Occipital lobe (tissue), 2 donors: ENCODE measurements around the gene SCGN. TPM values are rescaled to one million over a fixed set of nuclear protein-coding genes. Genes with fewer than 3 reads are reported as not detected.

Experiments used
- DNase-seq: peaks from one replicate; lab custom pipeline; 2025; lab: John Stamatoyannopoulos, UW
- total RNA-seq: library from RNA; depleted of rRNA; stranded (reverse); fragments of >200 nt; gene quantifications from one replicate; pipeline ENCODE4 v1.2.3, GENCODE V29; 2014

Gene SCGN
- total RNA-seq, 1 donor from 2014 or later, result 14.3 TPM

DNA sequence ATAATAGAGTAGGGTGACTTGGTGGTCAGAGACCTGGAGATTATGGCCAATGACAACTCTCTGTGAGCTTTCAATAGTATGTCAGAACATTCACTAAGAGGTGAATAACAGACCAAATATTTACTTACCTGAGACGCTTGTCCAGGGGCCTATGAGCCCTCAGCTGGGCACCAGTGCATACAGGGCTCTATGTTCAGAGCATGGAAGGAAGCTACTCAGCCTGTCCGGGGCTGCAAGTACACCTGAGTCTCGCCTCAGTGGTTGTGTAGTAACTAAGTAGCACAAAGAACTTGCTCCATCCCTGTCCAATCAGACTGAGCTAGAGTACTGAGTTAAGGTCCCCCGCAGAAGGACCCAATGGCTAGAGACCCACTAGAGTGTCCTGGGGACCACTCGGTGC is 11.6 kb upstream of the SCGN start:
- no peak for DNase-seq

DNA sequence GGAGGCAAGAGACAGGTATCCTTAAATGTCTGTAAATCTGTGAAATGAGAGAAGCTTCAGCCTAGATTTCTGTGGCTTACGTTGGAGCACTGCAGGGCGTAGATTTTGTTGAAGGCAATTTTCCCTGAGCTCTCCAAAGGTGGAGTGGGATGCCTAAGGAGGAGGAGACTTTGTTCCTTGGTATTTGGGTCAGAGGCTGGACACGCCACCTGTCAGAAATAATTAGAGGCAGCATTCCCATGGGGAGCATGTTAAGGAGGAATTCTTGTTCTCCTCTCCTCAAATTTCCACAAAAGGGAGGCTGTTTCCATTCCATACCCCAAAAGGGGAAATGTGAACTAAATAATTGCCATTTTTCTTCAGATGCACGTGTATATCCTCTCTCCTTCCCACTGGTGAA is 11.1 kb upstream of the SCGN start:
- DNase-seq, result no peak

DNA sequence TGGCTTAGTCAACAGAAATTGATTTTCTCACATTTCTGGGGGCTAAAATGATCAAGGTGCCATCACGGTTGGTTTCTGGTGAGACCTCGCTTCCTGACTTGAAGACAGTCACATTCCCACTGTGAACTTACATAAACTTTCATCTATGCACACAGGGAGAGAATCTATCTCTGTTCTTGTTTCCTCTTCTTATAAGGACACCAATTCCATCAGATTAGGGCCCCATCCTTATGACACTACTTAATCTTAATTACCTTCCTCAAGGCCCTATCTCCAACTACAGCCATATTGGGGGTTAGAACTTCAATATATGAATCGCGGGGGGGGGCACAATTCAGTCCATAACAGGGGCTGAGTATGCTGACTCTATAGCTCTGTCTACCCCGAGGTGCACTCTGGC is 10.6 kb upstream of the SCGN start:
- no peak for DNase-seq

DNA sequence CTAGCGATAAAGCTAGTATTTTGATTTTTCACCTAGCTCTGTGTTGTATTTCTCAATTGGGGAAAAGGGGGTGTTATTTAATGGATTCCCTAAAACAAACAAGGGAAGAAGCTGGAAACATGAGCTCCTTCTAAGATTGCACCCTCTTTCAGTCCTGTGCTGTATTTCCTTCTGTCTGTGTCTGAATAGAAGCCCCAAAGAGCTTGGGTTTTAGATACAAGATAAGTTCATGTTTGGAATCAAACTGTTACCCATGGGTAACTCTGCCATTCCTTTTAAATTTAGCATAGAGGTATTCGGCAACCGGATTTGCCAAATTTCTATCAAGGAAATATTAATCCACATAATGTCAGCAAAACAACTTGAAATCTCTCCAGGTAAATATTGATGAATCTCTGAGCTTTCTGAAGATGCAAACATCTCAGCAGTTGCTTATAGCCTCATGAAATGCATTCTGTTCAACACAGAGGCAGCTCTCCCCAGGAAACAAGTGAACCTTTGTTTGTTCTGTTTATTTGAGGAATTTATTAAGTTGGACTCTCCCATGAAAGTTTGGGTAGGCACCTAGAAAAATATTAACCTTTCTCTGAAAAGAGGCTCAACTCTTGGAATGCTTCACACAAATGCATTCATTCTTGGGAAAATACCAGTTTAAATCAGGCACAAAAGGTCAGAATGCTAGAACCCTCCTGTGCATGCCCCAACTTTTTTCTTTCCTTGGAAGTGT is 9.9 kb upstream of the SCGN start:
- no peak for DNase-seq

DNA sequence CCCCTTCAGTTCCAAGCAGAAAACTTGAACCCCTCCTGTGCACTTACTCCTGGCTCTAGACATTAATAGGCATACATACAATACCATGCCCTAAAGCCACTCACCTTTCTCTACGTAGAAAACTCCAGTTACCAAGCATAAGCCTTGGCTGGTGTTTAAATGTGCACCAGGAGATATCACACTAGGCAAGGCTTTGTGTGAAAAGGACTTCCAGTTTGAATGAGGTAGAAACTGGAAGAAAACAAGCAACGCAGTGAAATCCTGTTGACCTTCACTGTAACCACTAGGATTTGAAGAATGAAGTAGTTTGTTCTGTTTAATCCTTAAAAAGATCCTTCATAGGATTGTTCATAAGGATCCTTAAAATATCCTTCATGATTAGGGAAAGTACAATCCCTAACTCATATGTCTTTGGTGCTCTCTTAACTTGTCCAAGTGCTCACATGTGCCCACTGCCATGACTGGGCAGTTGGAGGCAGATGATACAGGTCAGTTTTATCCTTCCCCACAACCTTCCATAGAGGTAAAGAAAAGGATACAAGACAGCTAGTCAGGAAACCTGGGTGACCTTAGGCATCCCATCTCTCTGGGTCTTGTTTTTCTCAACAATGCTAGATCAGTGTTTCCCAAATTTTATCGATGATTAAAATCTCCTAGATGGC is 9.2 kb upstream of the SCGN start:
- DNase-seq, result no peak

DNA sequence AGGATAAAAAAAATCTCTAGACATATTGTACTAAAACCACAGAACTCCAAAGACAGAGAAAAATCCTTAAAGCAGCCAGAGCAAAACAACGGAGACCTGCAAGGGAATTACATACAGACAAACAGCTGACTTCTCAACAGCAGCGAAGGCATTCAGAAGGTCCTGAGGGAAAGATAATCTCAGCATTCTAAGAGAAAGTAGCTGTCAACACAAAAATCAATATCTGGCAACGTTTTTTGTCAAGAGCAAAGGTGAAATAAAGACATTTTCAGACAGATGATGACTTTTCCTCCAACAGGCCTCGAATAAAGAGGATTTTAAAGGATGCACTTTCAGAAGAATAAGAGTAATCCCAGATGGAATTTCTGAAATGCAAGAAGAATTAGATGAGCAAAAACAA is 6.1 kb upstream of the SCGN start:
- no peak for DNase-seq

DNA sequence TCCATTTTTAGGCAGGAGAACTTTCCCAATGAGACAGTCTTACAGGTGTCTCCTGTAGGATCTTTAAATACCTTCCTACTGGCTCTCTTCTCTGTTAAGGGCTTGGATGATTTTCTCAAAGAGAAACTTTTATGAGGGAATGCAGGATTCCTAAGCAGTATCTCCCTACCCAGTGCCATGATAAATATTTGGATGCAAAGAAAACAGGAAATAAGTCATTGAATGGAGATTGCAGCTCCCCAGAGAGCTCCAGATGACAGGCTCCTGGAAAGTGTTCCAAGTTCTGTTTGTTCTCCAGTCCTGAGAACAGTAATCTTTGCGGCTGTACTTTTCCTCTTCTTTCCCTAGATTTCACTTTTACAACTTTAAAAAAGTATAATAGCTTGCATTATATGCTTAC is 2.4 kb upstream of the SCGN start:
- DNase-seq, result no peak

DNA sequence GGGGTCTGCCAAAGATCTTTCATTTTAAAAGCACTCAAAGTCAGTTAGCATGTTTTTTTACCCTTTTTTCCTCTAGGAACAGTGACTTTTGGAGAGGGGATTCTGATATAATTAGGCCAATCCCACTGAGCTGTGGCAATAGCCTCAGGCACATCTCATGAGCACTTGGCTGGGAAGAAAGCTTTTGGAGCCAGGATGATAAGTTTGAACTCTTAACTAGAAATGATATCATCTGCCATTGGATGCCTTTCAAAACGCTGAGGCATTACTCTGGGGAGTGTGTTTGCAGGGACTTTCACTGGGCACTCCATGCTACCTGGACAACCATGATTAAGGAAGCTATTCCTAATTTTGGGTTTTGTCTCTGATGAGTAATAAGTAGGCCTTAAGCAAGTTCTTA is 3.7 kb downstream of the SCGN start:
- no peak for DNase-seq

DNA sequence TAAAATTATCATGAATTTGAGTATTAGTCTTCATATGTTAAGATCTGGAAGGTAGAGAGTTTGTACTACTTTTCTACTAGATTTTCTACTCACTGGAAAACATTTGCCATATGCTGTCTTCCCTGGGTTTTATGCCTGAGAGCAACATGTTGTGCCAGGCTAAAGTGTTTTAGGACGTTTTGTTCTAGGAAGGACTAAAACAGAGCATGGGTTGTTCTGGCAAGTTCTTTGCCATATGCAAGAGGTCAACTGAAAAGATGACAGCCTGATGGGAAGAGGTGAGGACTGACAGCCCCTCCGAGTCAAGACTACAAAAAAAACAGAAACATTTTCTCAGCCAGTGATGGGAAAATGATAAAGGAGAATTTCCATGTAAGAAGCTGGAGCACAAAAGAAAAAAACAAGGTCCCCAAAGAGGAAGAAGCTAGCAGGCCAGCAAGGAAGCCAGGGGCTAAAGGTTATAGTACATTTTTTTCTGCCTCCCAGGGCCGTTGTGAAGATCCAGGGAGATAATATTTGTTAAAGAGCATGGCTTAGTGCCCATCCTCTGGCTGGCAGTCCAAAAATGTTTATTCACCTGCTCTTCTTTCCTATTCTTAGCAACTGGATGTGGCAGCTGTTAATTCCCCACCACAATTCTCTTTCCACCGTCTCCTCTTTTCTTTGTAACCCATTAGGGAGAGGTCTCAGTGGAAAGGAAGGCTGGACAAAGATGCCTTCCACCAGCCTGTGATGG is 7.8 kb downstream of the SCGN start:
- DNase-seq, result no peak

DNA sequence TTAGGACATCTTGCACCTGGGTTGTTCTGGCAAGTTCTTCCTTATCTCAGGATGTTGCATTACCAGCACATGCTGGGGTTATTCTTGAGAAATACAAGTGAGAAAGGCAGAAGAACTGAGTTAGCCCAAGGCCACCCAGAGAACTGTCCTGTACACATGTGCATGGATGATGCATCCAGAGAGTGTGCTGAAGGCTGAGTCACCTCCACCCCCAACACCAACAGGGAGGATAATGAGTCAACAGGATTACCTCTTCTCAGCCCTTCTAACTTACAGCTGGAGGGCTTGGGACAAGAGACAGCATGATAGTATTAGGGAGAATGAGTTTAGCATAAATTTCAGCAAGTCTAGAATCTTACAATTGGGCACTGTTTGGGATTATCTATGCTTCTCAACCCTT is 8.5 kb downstream of the SCGN start:
- DNase-seq, result no peak

DNA sequence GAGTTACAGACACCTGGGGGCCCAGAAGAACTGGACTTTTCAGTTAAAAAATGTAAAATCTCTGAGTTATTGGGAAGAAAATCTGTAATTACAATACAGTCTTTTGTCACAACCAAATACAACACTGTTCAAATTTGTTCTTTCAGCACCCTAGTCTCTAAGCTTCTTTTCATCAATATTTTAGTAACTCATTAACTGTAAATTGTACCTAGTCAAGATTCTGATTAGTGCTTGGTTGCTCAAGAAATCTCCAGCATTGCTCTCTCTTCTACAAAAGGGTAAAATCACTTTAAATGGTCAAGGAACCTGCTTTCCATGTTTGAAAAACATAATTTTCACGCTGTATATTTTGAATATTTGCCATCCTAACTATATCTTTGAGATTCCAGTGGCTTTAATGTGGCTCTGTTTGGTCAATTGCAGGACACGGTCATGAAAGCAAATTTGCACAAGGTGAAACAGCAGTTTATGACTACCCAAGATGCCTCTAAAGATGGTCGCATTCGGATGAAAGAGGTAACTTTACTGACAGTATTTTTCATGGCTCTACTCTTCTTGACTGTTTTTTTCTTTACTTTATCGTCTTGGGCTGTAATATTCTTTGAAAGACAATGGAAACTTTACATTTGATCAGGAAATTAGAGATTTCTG is 9.2 kb downstream of the SCGN start:
- no peak for DNase-seq

DNA sequence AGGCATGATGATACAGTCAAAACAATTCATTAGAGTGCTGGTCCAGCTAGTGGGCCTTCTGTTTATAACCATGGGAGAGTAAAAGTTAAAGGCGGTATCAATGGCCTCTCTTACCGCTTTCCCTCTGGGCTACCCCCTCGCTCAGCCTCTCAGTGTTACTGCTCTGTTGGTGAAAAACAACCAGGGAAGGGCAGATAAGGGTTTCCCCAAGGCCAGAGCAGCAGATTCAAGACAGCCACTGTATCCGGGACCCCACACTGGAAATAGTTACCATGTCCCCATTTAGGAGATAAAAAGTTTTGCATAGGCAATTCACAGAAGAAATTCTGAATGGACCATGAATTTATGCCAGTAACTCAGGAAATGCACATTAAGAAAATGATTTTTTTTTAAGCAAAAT is 13.4 kb downstream of the SCGN start:
- DNase-seq, result no peak

DNA sequence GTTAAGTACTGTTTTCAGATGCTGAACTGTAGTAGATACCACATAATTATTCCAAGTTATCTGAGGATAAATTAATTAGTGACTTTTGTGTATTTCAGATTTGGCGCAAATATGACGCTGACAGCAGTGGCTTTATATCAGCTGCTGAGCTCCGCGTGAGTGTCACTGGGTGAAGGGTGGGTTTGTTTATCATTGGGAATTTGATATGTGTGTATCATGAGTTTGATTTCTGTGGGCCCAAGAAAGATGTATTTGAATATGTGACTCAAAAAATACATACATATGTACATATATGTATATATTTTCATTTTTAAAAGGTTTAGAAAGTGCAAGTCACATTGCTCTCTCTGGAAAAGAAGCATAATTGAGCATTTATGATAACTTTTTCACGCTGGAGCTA is 17.4 kb downstream of the SCGN start:
- DNase-seq, result no peak

DNA sequence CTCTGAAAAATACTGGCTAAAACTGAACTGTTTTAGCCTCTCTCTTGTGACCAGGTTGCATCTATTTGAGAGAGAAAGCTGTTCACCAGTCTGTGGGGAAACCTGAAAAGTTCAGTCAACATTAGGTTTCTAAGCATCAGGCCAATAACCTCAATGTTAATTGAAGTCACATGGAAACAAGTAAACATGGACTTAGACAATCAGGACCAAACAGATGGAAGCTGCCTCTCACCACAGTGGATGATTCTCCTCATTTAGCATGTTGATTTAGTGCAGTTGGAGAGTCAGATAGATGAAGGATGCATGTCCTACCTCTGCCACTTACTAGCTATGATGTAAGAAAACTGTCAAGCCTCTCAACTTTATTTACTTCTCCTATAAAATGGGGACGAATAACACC is 18.2 kb downstream of the SCGN start:
- no peak for DNase-seq

DNA sequence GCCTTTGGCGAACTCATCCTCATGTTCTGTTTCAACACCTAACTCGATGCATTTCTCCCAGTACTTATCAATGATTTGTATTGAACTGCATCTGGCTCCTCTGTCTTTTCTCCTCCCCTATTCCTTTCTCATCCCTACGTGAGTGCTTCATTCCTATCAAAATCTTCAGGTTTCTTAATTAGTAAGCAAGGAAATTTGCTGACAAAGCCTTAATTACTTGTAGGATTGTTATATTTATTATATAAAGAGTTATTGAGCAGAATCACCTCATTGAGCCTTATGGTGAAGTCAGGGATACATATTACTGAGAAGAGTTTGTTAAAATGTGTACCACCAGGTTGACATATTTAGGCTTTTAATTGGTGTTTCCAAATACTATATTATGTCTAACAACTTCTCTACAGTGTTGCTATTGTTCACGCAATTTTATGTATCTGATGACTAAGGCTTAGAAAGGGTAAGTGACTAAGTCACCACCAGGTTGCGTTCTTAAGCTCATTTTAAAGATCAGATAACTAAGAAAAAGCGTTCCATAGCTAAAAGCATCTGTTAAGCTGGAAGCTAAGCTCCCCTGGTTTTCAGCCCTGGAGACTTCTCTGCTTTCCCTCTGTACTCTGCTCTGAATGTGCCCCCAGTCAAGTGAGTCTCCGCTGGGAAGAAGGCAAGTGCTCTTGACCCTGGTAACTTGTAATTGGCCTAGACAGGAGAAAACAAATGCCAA is 18.9 kb downstream of the SCGN start:
- no peak for DNase-seq

DNA sequence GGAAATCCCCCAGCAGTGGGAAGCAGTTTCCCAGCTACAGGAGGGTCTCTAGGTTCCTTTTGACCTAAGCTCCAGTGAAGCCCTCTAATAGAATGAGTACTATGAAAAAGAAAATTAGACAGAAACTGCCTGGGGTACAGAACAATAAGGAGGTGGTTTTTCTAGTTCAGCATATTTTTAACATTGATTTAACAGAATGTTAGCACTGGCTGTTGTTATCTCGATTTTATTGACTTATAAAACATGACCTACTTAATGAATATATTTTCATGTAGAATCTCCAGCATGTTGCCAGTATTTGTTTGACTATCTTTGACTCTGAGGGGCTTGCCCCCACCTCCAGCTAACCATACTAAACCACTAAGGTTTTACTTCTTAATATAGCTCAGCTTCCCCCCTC is 19.6 kb downstream of the SCGN start:
- no peak for DNase-seq

DNA sequence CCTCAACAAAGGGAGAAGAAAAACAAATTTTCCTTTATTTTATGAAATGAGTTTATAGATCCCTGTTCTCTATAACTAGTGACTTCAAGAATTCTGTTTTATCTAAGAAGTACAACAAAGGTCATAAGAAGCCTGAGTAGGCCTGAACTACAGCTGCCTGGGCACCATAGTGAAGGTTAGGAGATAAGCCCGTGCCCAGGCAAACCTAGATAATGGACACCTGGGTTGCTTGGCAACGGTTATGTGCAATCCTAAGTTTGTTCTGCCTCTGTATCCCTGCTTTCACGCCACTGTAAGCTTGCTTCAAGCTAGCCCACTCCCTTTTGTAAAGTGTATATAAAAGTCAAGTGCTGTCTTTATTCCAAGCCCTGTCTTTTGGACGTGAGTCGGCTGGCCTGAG is 23.2 kb downstream of the SCGN start:
- DNase-seq, result no peak

DNA sequence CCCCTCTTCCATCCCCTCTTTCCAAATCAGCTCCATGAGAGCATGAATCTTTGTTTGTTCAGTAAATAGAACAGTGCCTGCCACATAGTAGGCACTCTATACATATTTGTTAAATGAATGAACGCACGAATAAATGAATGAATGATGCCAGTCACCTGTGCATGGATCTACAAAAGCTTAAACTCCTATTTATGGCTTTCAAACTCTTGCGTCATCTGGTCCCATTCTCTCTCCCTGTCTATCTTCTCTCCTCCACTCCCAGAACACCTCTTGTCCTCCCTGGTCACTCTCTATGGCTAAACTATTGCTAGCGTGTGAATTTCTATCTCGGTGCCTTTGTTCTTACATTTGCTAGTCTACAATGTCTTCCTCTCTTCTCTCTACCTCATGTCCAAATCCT is 24.8 kb downstream of the SCGN start:
- no peak for DNase-seq

DNA sequence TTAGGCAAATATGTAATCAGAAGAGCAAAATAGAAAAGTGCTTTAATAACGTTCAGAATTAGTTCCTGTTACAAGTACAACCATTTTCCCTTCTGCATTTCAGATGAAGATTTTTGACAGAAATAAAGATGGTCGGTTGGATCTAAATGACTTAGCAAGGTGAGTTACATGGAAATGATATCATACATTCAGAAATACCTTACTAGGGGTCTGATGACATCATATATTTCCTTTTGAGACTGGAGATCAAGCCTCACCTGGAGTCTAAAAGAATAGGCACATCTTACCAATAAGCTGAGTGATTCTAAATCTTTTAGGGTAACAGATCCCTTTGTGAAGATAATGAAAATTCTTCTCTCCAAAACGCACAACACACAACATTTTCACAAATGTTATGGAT is 29.8 kb downstream of the SCGN start:
- DNase-seq, result no peak

DNA sequence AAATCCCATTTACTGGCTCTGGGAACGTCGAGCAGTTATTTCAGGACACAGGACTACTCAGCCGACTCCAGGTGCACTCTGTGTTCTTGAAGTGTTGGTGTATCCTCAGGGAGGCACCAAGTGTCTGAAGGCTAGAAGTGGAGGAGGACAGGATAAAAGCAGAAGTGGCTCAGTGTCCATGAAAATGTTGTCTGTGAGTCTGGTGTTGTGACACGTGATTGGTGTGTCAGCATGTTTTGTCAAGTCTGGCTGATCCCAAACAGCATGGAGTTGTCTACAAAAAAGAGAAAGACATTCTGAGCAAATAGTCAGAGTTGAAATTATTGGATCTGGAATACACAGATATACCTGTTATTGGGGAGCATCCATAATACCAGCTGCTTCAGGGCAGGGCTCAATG is 30.3 kb downstream of the SCGN start:
- DNase-seq, result no peak

DNA sequence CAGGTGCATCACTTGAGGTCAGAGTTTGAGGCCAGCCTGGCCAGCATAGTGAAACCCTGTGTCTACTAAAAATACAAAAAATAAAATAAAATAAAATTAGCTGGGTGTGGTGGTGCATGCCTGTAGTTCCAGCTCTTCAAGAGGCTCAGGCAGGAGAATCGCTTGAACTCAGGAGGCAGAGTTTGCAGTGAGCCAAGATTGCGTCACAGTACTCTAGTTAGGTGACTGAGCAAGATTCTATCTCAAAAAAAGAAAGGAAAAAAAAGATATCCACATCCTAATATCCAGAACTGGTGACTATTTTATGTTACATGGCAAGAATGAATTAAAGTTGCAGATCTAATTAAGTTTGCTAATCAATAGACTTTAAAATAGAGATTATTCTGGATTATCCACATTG is 32.5 kb downstream of the SCGN start:
- DNase-seq, result no peak

DNA sequence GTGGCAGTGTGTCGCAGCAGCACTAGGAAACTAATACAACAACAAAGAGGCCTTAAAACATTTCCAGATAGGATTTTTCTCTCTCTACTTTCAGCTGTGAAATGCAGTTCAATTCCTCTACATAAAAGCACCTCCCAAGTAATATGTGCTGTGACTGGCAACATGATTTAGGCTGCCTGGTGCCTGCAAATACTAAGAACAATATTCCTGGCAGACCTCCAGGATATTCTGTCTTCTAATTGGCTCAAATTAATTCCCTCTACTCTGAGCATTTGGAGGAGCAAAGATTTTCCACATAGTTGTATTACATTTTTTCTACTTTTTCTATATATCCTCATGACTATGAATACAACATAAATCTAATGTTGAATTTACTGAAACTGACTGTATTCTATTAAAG is 33.2 kb downstream of the SCGN start:
- no peak for DNase-seq
